GOT3 (cell line): ENCODE results near the gene SLC26A2.
"Not testable (repeated sequence)": the region's sequence is repeated elsewhere in the genome, so short reads cannot be mapped to it uniquely, and the experiment has no call there.

Experiments
- DNase-seq: peaks from one replicate; lab custom pipeline; 2025; ENCODE audit warnings: mixed read lengths; lab: John Stamatoyannopoulos, UW

The SLC26A2 gene

DNA sequence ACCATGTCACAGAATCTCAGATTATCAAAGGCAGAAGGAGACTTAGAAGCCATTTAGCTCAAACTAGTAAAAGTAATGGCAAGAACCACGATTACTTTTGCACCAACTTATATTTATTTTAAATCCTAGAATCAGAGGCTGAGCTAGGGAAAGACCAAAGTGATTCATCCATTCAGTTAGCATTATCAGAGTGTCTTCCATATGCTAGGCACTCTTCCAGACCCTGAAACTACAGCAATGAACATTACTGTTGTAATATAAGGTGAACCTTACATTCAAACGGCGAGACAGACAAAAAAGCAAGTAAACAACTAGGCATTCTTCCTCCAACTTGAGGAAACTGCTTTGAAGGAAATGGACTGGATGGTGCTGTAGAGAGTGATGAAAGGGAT lies 23.9 kb upstream of the SLC26A2 start:
- no peak for DNase-seq

GRCh38 chr5:149937610-149938009 lies 22.9 kb upstream of the SLC26A2 start:
- DNase-seq = no peak

DNA sequence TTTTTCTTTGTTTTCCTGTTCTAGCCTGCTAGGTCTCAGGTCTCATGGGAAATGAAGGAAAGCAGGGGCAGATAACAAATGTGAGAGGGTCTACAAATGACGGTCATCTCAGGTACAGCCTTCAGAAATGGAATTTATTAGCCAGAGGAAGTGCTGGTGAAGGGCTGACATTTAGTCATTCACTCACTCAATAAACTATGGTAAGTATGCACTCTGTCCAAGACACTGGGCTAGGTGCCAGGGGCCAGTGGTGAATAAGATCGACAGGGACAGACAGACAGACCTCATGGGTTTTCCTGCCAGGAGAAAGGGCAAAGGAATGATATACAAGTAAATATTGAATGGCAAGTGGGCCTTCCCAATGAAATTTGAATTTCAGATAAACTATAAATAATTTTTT lies 22.3 kb upstream of the SLC26A2 start:
- no peak for DNase-seq

DNA sequence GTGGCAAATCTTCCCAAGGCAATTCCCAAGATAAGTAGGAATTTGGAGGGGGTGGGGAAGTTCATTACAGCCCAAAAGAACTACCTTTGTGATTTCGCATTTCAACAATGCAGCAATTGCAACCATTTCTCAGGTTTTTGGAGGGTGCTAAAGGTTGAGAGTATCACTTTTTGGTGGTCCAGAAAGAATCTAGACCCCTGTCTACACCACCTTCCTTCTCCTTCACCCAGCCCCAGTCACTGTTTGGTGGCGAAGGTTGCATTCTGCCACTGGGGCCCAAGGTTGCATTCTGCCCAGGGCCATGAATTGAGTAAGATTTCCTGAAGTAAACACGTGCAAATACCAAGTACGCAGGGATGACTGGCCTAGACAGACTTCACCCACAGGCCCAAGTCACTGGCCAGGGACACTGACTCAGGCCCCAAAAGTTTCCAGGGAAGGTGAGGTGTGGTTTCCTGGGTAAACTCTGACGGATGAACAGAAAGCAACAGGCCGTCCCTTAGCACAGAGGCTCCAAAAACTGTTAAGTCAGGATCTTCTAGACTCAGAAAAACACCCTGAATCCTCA lies 21.7 kb upstream of the SLC26A2 start:
- DNase-seq = no peak

DNA sequence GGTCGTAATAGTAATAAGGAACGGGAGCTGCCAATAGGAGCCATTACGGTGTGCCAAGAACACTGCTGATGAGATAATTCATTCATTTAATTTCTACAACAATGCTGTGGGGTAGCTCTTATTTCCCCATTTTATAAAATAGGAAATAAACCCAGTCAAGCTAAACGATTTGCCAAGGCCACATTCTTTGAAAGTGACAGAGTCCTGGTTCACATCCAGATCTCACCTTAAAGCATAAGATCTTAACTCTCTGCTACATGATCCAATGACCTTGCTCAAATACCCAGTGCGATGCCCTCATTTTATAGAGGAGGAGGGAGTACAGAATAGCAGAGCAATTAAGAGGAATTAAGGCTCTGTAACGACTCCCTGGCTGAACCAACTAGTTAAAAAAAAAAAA lies 21.0 kb upstream of the SLC26A2 start:
- DNase-seq = no peak

DNA sequence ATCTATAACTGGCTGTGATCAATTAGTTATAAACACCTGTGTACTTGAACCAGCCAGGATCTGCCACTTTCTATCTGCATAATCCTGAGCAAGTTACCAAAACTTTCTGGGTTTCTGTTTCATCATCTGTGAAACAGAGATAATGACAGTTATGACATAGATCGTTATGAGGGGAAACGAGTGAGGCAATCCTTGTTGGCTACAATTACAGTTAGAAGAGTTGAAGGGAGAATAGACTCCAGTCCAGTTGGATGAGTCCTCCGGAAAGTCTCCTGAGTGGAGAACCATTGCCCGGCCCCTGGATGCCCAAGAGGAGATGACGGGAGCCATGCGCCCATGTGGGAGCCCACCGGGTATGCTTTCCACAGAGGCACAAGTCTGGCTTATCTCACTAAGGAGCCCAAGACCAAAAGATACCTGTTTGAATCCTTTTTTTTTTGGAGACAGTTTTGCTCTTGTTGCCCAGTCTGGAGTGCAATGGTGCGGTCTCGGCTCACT lies 20.4 kb upstream of the SLC26A2 start:
- no peak for DNase-seq

GRCh38 chr5:149940941-149941644 lies 19.5 kb upstream of the SLC26A2 start:
- DNase-seq = no peak

DNA sequence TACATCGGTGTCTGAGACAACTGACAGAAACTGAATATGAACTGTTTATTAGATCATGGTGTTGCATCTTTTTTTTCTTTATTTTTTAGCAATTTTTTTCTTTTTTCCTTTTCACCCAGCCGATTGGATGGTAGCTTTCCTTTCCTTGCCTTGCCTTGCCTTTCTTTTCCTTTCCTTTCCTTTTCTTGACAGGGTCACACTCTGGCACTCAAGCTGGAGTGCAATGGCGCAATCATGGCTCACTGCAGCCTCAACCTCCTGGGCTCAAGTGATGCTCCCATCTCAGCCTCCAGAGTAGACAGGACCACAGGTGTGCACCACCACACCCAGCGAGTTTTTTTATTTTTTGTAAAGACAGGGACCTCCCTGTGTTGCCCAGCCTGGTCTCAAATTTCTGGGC lies 18.8 kb upstream of the SLC26A2 start:
- no peak for DNase-seq

DNA sequence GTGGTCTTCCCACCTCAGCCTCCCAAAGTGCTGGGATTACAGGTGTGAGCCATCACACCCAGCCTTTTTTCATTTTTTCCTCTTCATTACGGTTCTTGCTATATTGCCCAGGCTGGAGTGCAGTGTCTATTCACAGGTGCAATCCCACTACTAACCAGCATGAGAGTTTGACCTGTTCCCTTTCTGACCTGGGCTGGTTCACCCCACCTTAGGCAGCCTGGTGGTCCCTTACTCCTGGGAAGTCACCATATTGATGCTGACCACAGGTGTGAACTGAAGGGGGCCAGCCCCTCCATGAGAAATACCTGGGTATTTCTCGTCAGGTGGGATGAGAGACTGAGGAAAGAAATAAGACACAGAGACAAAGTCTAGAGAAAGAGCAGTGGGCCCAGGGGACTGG lies 18.4 kb upstream of the SLC26A2 start:
- DNase-seq = no peak

DNA sequence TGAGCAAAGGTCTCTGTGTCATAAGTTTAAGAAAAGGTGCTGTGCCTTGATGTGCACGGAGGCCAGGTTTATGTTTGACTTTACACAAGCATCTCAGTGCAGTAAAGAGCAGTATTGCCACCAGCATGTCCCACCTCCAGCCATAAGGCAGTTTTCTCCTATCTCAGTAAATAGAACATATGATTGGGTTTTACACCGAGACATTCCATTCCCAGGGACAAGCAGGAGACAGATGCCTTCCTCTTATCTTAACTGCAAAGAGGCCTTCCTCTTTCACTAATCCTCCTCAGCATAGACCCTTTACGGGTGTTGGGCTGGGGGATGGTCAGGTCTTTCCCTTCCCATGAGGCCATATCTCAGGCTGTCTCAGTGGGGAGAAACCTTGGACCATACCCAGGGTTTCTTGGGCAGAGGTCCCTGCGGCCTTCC lies 17.8 kb upstream of the SLC26A2 start:
- DNase-seq = not testable (repeated sequence)

GRCh38 chr5:149943177-149943949 lies 17.2 kb upstream of the SLC26A2 start:
- DNase-seq = not testable (repeated sequence)

- DNase-seq = no peak
Observed at GRCh38 chr5:149944666-149945065, 15.9 kb upstream of the SLC26A2 start, which contains the start of gene PDE6A. Gene PDE6A (minus strand): TSS chr5:149944793. CDS start chr5:149944673, 120 bp downstream.

DNA sequence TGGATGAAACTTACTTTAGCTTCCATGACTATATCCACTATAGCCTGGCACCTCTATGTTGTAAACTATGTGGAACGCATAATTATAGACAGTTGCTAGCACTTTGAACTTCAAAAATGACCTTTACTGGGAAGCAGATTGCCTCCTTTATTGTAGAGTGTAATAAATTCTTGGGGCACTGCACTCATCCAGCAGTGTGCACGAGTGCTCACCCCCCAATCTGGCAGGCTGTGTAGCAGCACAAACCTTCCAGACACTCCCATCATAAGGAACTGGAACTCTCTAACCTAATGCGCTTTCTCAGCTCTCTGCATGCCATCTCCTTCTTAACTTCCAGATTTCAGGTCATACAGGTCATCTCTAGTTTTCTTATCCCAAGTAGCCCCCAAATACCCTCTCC lies 14.4 kb upstream of the SLC26A2 start:
- no peak for DNase-seq

DNA sequence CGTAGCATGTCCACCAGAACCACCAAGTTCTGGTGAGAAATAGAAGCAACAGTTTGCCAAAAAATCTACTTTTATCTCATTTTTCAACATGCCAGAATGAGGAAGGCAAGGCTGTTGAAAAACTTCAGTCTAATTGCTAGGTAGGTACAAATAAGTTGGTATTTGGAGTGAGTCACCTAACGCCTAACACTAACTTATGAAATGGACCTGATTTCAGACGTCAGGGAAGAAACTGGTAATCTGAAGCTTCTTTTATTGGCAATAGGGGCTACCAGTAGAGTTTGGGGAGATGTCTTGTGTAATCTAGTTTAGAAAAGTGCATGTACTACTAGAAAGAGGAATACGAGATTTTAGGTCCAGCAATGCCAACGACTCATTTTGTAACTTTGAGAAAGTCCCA lies 11.6 kb upstream of the SLC26A2 start:
- DNase-seq = no peak

- DNase-seq = no peak
Observed at GRCh38 chr5:149951138-149951749, 9.3 kb upstream of the SLC26A2 start.

DNA sequence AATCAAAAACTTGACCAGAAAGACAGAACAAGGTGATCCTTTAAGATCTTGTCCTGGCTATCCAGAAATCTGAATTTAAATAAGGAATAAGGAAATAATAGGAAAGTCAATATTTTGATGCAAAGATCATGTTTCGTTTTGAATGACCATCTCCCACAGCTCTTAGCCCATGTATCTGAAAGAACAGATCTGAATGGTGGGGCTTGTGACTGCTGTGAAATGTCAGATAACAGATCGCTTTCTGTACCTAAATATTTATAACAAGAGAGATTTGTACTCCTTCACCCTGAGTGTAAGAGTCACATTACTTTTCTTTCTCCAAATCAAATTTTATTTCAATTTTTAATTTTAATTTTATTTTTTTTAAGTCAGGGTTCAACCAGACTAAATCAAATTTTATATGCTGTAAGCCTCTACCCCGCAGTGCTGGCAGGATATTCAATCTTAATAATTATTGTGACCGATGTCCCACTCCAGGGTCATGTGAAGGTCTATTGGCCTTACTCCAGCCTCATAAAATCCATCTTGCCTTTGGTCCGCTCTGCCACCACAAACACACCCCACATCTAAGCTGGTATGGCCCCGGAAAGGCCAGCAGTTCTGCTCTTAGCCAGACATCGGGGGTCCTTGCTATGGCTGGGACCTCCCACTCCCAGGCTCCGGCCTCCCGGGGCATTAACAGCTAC lies 7.0 kb upstream of the SLC26A2 start:
- DNase-seq = no peak

DNA sequence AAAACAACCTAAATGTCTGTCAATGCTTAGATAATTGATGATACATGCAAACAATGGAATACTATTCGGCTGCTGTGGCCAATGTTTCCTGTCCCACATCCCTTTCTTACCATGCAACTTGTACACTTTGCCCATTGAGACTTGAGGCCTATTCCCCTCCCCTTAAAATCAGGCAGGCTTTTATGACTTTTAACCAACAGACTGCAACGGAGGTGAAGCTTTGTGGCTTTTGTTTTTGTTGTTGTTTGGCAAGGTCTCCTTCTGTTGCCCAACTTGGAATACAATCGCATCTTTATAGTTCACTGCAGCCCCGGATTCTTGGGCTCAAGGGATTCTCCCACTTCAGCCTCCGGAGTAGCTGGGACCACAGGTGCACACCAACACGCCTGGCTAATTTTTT lies 5.8 kb upstream of the SLC26A2 start:
- no peak for DNase-seq

DNA sequence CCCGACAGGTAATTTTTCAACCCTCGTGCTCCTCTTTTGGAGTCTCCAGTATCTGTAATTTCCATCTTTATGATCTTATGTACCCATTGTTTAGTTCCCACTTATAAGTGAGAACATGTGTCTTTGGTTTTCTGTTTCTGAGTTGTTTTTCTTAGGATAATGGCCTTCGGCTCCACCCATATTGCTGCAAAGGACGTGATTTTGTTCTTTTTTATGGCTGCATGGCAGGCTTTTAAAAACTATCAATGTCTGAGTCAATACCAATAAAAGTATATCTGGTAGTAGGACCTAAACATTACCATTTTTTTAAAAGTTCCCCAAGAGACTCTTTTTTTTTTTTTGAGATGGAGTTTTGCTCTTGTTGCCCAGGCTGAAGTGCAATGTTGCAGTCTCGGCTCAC lies 3.9 kb upstream of the SLC26A2 start:
- DNase-seq = no peak

GRCh38 chr5:149957855-149958254 lies 2.7 kb upstream of the SLC26A2 start:
- no peak for DNase-seq

DNA sequence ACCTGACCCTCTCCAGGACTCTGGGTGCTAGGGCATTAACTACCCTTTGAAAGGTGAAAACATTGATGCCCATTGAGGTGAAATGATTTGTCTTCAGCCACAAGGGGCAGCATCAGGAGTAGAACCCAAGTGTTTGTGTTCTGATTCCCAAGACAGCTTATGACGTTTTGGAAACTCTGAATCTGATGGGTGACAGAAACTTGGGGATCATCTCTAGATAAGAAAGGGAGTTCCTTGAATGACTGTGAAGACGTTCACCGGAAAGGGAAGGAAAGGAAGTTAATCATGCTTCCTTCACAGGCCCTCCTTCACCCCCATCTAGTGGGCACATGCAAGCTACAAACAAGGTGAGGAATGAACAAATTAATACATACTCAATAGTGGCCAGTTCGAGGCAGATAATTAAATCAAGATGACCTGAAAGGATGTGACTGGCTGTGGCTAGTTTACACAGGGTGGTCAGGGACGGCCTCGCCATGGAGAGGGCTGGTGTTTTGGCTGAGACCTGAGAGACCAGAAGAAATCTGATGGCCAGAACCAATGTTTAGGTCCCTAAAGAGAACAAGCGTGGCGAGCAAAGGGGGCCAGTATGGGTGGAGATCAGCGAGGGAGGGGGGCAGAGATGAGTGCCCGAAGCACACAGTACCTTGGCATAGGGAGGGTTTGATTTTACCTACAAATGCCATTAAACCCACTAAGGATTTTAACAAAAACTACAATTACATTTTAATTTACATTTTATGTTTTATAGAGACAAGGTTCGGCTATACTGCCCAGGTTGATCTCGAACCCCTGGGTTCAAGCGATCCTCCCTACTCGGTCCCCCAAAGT lies 937 bp upstream of the SLC26A2 start:
- DNase-seq = no peak

DNA sequence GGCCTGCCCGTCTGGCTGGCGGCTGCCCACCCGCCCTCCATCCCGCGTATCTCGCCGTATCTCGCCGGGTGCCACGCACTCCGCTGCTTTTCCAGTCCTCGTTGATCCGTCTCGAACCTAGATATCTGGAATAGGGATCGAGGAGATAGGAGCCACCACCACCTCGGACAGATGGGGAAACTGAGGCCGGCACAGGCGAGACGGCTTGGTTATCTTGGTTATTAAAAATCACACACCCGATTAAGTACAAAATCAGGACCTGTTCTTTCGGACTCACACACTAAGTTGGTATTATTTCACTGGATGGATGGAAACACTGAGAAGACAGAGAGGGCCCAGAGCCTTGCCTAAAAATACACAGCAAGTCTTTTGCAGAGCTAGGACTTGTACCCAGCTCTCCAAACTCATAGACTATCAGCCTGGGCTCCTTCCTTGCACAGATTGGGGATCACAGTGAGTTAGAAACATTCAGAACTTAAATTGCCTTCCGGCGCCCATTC lies 678 bp downstream of the SLC26A2 start:
- DNase-seq = no peak
